ENCODE results near the gene DCDC2.

The DCDC2 gene

DNA sequence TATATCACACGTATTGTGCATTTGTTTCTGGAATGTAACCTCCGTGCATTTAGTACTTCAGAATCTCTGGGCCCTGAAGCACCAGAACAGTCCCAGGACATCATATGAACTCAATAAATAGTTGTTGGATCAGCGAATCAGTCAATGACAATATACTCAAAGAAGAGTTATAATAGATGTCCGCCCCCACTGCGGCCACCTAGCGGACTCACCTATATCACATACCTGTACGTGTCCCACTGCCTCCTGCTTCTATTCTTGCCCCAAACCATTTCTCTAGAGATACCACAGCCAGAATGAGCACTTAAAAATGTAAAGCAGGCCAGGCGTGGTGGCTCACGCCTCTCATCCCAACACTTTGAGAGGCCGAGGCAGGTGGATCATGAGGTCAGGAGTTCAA is 73.9 kb downstream of the DCDC2 start:
- Histone ChIP-seq H4K91ac (ENCODE audit: low read depth, low read length, poor library complexity) (no peak overlapping the region), H3K18ac (ENCODE audit: low read length) (no peak overlapping the region), H2BK15ac (ENCODE audit: low read length) (no peak overlapping the region), H3K23ac (ENCODE audit: low read depth, low read length, poor library complexity) (no peak overlapping the region), H3K4me3 (ENCODE audit: low read length in 2 of 2) (no peak overlapping the region), H2AFZ (ENCODE audit: low read length) (no peak overlapping the region), H3K4me1 (ENCODE audit: control insufficient read depth in 2 of 2, insufficient read depth in 1 of 2, low read depth in 1 of 2, low read length in 2 of 2) (peaks cover 0 to 3% of the 10 kb centered on the region in 2 donors), H3K9me3 (replicated peaks in 1 of 2; ENCODE audit: control insufficient read depth in 2 of 2, insufficient read depth in 1 of 2, low read depth in 1 of 2, low read length in 2 of 2) (no peaks in the 10 kb centered on the region), H3K79me1 (ENCODE audit: low read depth, low read length) (no peaks in the 10 kb centered on the region), H3K4ac (ENCODE audit: low read length) (no peak overlapping the region), H2AK5ac (ENCODE audit: low read depth, low read length) (no peak overlapping the region), H2BK5ac (ENCODE audit: low read length) (no peak overlapping the region), H3K27ac (replicated peaks; ENCODE audit: low read length) (no peak overlapping the region), H3K36me3 (replicated peaks in 1 of 2; ENCODE audit: control insufficient read depth in 2 of 2, insufficient read depth in 2 of 2, low read length in 2 of 2) (no peaks in the 10 kb centered on the region), H3K27me3 (ENCODE audit: control insufficient read depth in 3 of 3, insufficient read depth in 3 of 3, low read depth in 1 of 3, low read length in 3 of 3) (no peaks in the 10 kb centered on the region), H3K9ac (ENCODE audit: low read depth, low read length, poor library complexity) (no peak overlapping the region), H2BK120ac (ENCODE audit: low read depth, low read length) (no peak overlapping the region), H2BK12ac (ENCODE audit: low read length) (no peak overlapping the region), H3K4me2 (ENCODE audit: insufficient read depth, low read length, poor library complexity, severe bottlenecking) (no peak overlapping the region), H4K8ac (ENCODE audit: low read depth, low read length) (no peak overlapping the region), H3K14ac (ENCODE audit: low read length) (no peak overlapping the region)
- DNase-seq (ENCODE audit: low spot score): no peak
- no CpG with 5 or more reads among the region's 10 CpGs for WGBS, 2 donors (ENCODE audit: extremely low coverage in 2 of 2, insufficient read length in 2 of 2, insufficient replicate concordance in 1 of 2)

DNA sequence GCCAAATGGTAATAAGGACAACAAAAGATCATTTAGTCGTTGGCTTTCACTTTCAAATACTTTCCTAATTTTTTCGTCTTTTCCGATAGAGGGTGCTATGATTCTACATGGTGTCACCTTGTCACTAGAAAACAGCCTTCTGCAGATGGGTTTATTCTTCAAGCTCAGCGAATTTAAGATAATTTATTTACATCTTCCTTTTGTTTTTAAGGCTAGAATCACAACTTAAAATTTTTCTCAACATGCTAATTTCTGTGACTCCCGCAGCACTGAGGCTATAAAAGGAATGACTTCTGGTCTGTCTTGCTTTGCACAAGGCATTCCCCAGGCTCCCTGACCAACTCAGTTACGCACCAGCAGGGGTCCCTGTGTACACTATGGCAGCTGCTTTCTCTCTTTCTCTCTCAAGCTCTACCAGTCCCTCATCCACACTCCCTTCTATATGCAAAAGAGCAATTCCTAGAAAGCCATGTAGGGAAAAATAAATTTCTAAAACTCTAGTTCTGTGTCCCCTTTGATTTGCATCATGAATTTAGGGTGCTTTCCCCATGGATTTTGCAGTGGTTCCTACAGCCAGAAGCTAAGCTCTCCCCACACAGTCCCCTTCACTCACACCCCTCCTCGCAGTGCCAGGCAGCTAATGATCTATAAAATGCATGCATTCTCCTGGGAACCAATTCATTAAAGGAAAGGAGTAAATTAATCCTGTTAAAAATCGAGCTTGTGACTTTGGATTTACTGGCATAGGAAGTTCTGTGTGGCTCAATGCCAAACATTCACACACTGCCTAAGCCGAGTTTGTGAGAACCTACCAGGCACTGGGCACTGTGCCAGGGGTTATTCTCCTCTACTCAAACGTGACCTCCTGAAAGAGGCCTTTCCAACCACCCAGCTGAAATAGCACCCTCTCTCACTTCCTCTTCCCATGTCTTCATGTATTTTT is 74.5 kb downstream of the DCDC2 start:
- no peaks in the 10 kb centered on the region for H3K79me1 ChIP-seq (ENCODE audit: low read depth, low read length)
- no peak overlapping the region for H4K91ac ChIP-seq (ENCODE audit: low read depth, low read length, poor library complexity)
- no peaks in the 10 kb centered on the region for H3K27me3 ChIP-seq (ENCODE audit: control insufficient read depth in 3 of 3, insufficient read depth in 3 of 3, low read depth in 1 of 3, low read length in 3 of 3)
- H2BK12ac ChIP-seq (ENCODE audit: low read length): no peak overlapping the region
- H4K8ac ChIP-seq (ENCODE audit: low read depth, low read length): no peak overlapping the region
- H2AK5ac ChIP-seq (ENCODE audit: low read depth, low read length): no peak overlapping the region
- peaks cover 0 to 3% of the 10 kb centered on the region in 2 donors for H3K4me1 ChIP-seq (ENCODE audit: control insufficient read depth in 2 of 2, insufficient read depth in 1 of 2, low read depth in 1 of 2, low read length in 2 of 2)
- peak overlapping the region; percentile 66 for H2AFZ ChIP-seq (ENCODE audit: low read length)
- no peaks in the 10 kb centered on the region for H3K36me3 ChIP-seq (replicated peaks in 1 of 2; ENCODE audit: control insufficient read depth in 2 of 2, insufficient read depth in 2 of 2, low read length in 2 of 2)
- no CpG with 5 or more reads among the region's 10 CpGs for WGBS, 2 donors (ENCODE audit: extremely low coverage in 2 of 2, insufficient read length in 2 of 2, insufficient replicate concordance in 1 of 2)
- H2BK120ac ChIP-seq (ENCODE audit: low read depth, low read length): no peak overlapping the region
- DNase-seq (ENCODE audit: low spot score): peak; percentile 45
- no peak overlapping the region for H3K4me2 ChIP-seq (ENCODE audit: insufficient read depth, low read length, poor library complexity, severe bottlenecking)
- H3K23ac ChIP-seq (ENCODE audit: low read depth, low read length, poor library complexity): no peak overlapping the region
- no peak overlapping the region for H3K18ac ChIP-seq (ENCODE audit: low read length)
- no peak overlapping the region for H3K4me3 ChIP-seq (ENCODE audit: low read length in 2 of 2)
- H3K9ac ChIP-seq (ENCODE audit: low read depth, low read length, poor library complexity): no peak overlapping the region
- no peak overlapping the region for H3K4ac ChIP-seq (ENCODE audit: low read length)
- no peak overlapping the region for H2BK5ac ChIP-seq (ENCODE audit: low read length)
- H3K14ac ChIP-seq (ENCODE audit: low read length): no peak overlapping the region
- H3K27ac ChIP-seq (replicated peaks; ENCODE audit: low read length): no peak overlapping the region
- H2BK15ac ChIP-seq (ENCODE audit: low read length): no peak overlapping the region
- no peaks in the 10 kb centered on the region for H3K9me3 ChIP-seq (replicated peaks in 1 of 2; ENCODE audit: control insufficient read depth in 2 of 2, insufficient read depth in 1 of 2, low read depth in 1 of 2, low read length in 2 of 2)

DNA sequence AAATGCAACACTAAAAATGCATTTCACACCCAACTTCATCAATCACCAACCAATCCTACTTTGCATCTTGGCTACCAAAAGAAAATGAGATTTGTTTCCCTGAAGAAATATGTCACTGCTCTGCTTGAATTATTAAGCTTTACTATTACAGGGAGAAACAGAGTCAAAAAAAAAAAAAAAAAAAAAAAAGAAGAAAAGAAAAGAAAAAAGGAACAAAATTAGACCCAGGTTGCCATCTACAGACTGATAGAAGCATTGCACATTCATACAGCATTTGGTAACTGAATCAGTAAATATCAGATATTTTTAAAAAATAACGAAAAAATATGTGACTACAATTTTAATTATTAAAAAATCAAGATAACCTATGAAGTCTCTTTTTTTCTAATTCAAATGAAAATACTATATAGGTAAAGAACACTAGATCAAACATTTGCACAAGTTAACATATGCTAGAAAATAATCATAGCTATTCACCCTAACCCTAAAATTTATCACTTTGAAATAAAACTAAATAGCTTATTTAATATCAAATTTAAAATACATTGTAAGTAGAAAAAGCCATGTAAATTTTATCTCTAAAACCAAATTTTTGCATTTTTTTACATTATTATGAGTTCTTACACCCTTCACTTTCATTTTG is 83.3 kb downstream of the DCDC2 start:
- Histone ChIP-seq H3K4me3 (ENCODE audit: low read length in 2 of 2) (no peak overlapping the region), H4K91ac (ENCODE audit: low read depth, low read length, poor library complexity) (no peak overlapping the region), H3K4me1 (ENCODE audit: control insufficient read depth in 2 of 2, insufficient read depth in 1 of 2, low read depth in 1 of 2, low read length in 2 of 2) (peaks cover 0 to 1% of the 10 kb centered on the region in 2 donors), H3K27me3 (ENCODE audit: control insufficient read depth in 3 of 3, insufficient read depth in 3 of 3, low read depth in 1 of 3, low read length in 3 of 3) (no peaks in the 10 kb centered on the region), H3K9me3 (replicated peaks in 1 of 2; ENCODE audit: control insufficient read depth in 2 of 2, insufficient read depth in 1 of 2, low read depth in 1 of 2, low read length in 2 of 2) (no peaks in the 10 kb centered on the region), H4K8ac (ENCODE audit: low read depth, low read length) (no peak overlapping the region), H3K23ac (ENCODE audit: low read depth, low read length, poor library complexity) (no peak overlapping the region), H3K4ac (ENCODE audit: low read length) (no peak overlapping the region), H3K36me3 (replicated peaks in 1 of 2; ENCODE audit: control insufficient read depth in 2 of 2, insufficient read depth in 2 of 2, low read length in 2 of 2) (no peaks in the 10 kb centered on the region), H2BK15ac (ENCODE audit: low read length) (no peak overlapping the region), H2AK5ac (ENCODE audit: low read depth, low read length) (no peak overlapping the region), H3K4me2 (ENCODE audit: insufficient read depth, low read length, poor library complexity, severe bottlenecking) (no peak overlapping the region), H2AFZ (ENCODE audit: low read length) (peak overlapping the region; percentile 7), H3K27ac (replicated peaks; ENCODE audit: low read length) (no peak overlapping the region), H3K9ac (ENCODE audit: low read depth, low read length, poor library complexity) (no peak overlapping the region), H3K18ac (ENCODE audit: low read length) (no peak overlapping the region), H3K14ac (ENCODE audit: low read length) (no peak overlapping the region), H2BK12ac (ENCODE audit: low read length) (no peak overlapping the region), H2BK5ac (ENCODE audit: low read length) (no peak overlapping the region), H3K79me1 (ENCODE audit: low read depth, low read length) (no peaks in the 10 kb centered on the region), H2BK120ac (ENCODE audit: low read depth, low read length) (no peak overlapping the region)
- DNase-seq (ENCODE audit: low spot score): no peak
- WGBS, 2 donors (ENCODE audit: extremely low coverage in 2 of 2, insufficient read length in 2 of 2, insufficient replicate concordance in 1 of 2): no CpG with 5 or more reads among the region's 1 CpG
